ENCODE data around the gene C9orf50. TPM values are rescaled to one million over a fixed set of nuclear protein-coding genes. Genes with fewer than 3 reads are reported as not detected.
"Not testable (repeated sequence)": the region's sequence is repeated elsewhere in the genome, so short reads cannot be mapped to it uniquely, and the experiment has no call there.

The C9orf50 gene
- total RNA-seq, 1 donor from 2014 or later = not detected

GRCh38 chr9:129648092-129648763, 27.3 kb upstream of the C9orf50 start:
- DNase-seq (ENCODE audit: low read depth in 2 of 2) = no peak

GRCh38 chr9:129647635-129648034, 26.7 kb upstream of the C9orf50 start:
- no peak for DNase-seq (ENCODE audit: low read depth in 2 of 2)

- no peak for DNase-seq (ENCODE audit: low read depth in 2 of 2)
These were observed 25.8 kb upstream of the C9orf50 start for GRCh38 chr9:129646654-129647053.

- no peak for DNase-seq (ENCODE audit: low read depth in 2 of 2)
These were observed 25.4 kb upstream of the C9orf50 start for GRCh38 chr9:129646252-129646651.

GRCh38 chr9:129644902-129645301, 24.0 kb upstream of the C9orf50 start:
- no peak for DNase-seq (ENCODE audit: low read depth in 2 of 2)

GRCh38 chr9:129644365-129644764, 23.5 kb upstream of the C9orf50 start:
- no peak for DNase-seq (ENCODE audit: low read depth in 2 of 2)

GRCh38 chr9:129643706-129644105, 22.8 kb upstream of the C9orf50 start:
- DNase-seq (ENCODE audit: low read depth in 2 of 2) = no peak

- DNase-seq (ENCODE audit: low read depth in 2 of 2) = peak; percentile 92 to 98
These were observed 21.1 kb upstream of the C9orf50 start, which contains the start of gene ASB6 for GRCh38 chr9:129641750-129642585. TSS of gene ASB6 (minus strand) at chr9:129642151. CDS start at chr9:129641999, 152 bp downstream.

GRCh38 chr9:129640871-129641749, 20.2 kb upstream of the C9orf50 start:
- DNase-seq (ENCODE audit: low read depth in 2 of 2) = no peak

GRCh38 chr9:129640086-129640870, 19.4 kb upstream of the C9orf50 start:
- peak; percentile 26 to 40 for DNase-seq (ENCODE audit: low read depth in 2 of 2)

GRCh38 chr9:129639756-129640085, 18.8 kb upstream of the C9orf50 start:
- no peak for DNase-seq (ENCODE audit: low read depth in 2 of 2)

GRCh38 chr9:129639034-129639630, 18.2 kb upstream of the C9orf50 start:
- DNase-seq (ENCODE audit: low read depth in 2 of 2) = no peak

- DNase-seq (ENCODE audit: low read depth in 2 of 2) = no peak
These were observed 17.0 kb upstream of the C9orf50 start for GRCh38 chr9:129637673-129638439.

GRCh38 chr9:129637102-129637501, 16.2 kb upstream of the C9orf50 start:
- no peak for DNase-seq (ENCODE audit: low read depth in 2 of 2)

GRCh38 chr9:129636343-129636742, 15.4 kb upstream of the C9orf50 start:
- not testable (repeated sequence) for DNase-seq (ENCODE audit: low read depth in 2 of 2)

GRCh38 chr9:129635099-129636065, 14.5 kb upstream of the C9orf50 start:
- no peak for DNase-seq (ENCODE audit: low read depth in 2 of 2)

GRCh38 chr9:129633848-129634247, 12.9 kb upstream of the C9orf50 start:
- no peak for DNase-seq (ENCODE audit: low read depth in 2 of 2)

- DNase-seq (ENCODE audit: low read depth in 2 of 2) = no peak
These were observed 12.3 kb upstream of the C9orf50 start for GRCh38 chr9:129633207-129633606.

- no peak for DNase-seq (ENCODE audit: low read depth in 2 of 2)
These were observed 11.6 kb upstream of the C9orf50 start for GRCh38 chr9:129632460-129632859.

All from dermis microvascular lymphatic vessel endothelial cell (primary cell).